DMS53 (cell line): Measurements from ENCODE around the gene ACOXL.

Experiments used
- DNase-seq: peaks from one replicate; lab custom pipeline; 2025; lab: John Stamatoyannopoulos, UW

The ACOXL gene

DNA sequence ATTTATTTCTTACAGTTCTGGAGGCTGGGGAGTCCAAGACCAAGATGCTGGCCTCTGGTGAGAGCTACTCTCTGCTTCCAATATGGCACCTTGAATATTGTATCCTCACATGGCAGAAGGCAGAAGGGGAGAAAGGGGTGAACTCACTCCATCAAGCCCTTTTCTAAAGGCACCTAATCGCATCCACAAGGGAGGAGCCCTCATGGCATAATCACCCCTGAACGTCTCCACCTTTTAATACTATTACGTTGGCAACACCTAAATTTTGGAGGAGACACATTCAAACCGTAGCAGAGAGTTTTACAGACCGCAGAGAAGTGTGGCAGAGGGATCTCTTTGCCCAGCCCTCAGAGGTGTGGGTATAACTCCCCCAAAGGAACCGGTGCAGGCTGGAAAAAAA is 245.8 kb downstream of the ACOXL start:
- DNase-seq, result no peak

DNA sequence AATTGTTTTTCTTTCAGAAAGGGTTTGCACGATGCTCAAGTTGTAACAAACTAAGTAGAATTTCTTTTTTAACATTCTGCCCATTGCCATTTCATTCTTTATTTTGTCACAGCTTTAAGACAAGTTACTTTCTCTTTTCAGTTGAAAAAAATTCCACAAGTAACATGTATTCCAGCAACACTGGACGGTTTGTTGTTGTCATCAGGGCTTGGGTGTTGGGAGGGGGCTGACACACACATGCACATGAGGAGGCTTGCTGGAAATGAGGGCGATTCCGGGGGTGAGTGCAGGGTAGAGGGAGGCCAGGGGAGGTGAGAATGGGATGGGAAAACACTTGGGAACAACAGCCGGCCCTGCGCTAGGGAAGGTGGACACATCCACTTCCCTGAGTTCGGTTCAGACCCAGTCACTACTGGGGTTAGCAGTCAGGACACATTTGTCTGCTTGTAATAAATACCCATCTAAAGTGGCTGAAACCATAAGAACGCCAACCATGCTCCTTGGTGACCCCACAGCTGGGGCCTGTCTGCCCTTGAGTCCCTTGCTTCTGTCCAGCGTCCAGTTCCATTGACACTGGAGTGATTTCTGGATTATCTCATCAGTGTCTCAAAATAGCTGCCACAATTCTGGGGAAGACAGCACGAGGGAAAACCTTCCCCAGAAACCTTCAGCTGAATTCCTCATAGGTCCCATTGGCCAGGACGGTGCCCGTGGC is 246.5 kb downstream of the ACOXL start:
- no peak for DNase-seq

DNA sequence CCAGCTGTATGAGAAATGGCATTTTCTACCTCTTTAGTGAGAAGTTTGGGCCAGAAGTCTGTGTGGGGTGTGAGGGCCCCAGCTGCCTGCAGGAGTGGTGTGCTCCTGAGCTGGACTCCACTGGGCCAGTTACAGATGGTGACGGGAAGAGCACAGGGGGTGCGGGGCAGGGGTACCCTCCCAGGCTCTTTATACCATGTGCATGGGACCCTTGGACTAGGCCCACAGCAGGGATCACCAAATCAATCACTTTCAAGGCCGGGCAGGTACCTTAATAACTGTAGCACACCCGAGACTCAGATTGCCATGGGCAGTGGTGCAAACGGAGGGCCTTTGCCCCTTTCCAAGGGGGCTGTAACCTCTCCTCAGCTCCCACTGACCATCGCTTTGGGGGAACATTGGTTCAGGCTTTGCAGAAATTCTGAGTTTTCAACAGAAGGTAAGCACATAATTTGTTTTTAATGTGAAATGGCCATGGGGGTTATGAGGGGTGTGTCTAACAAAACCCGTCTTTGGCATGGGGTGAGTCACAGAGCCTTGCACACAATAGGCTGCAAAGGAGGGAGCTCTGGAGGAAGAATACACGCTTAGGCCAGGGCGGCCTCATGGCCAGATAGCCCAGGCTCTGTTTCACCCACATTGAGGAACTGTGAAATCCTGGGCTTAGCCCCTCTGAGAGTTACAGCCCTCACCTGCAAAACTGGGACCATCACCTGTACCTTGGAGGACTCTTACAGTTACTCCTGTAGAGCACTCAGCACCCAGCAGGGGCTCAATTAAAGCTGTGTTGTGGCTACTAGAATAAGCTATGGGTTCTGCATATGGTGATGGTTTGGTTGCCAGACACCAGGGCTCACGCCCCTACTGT is 247.3 kb downstream of the ACOXL start:
- no peak for DNase-seq

DNA sequence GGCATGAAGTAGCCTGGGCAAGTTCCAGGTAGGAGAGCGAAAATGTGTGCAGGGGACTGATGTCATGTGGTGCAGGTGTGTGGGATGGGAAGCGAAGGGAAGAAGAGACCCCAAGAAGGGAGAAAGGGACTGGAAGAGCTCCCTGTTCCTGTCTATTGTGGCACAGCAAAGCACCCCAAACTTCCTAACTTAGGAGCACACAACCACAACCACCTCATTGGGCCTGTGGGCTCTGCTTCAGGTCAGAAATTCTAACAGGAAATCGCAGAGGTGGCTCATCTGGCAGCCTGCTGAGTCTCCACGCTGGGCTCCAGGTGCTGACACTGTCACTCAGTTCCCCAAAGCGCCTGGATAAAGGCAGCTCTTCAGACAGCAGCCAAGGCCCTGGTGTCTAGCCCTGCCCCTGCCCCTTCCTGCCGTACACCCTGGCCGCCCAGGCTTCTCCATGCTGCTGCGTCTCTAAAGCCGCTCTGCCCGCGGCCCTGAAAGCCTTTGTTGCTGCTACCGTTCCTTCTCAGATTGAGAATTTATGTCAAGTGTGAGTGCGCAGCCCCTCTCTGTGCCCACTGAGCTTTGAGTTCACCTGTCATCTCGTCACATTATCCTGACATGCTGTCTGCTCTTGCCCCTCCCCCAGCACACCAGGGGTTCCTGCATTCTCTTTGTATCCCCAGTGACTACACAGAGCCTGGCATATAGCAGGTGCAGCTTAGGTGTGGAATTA is 248.1 kb downstream of the ACOXL start:
- DNase-seq, result peak; percentile 21

DNA sequence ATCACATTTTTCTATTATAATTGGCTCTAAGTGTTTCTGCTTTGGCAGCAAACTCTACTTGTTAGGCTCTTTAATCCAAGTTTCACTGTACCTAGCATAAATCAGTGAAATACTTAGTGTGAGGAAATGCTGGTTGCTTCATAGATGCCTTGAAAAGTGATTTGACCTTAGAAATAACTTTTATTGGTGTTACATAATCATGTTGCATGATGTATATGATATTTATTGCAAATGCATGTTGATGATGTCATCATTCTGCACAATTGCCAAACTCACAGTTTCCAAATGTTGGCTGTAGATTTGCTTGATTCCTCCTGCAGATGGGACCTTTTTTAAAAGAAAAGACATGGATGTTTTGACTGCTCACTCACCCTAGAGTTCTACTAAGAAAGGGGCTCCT is 250.8 kb downstream of the ACOXL start:
- DNase-seq, result no peak

DNA sequence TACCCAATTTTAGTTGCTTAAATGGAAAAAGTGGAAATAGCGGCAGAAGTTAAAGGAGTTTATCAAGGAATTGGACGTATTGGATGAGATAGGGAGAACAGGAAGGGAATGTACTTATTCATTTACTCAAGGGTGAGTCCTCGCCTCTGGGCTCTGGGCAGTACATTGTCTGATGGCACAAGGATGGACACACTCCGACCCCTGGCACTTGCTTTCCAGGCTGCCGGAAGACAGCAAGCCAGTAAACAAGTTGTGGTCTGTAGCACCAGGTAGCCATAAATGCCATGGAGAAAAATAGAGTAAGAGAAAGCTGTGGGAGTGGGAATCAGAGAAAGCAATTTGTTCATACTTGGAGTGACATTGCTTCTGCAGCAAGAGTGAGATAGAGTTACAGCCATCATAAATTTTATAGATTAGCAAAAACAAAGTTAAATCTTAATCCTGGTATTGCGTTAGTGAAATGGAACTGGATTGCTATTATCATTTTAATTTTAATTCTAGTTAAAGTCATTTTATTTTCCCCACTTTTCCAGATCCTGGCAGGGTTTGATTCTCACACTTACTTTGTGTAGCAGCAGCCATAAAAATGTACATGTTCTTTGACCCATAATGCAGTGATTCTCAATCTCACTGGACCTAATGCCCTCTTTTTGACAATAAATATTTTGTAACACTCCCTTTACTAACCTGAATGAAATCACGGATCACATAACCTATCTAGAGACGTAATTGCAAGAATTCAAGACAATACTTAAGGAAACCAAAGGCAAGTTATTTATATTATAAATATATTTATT is 252.5 kb downstream of the ACOXL start:
- DNase-seq, result no peak

DNA sequence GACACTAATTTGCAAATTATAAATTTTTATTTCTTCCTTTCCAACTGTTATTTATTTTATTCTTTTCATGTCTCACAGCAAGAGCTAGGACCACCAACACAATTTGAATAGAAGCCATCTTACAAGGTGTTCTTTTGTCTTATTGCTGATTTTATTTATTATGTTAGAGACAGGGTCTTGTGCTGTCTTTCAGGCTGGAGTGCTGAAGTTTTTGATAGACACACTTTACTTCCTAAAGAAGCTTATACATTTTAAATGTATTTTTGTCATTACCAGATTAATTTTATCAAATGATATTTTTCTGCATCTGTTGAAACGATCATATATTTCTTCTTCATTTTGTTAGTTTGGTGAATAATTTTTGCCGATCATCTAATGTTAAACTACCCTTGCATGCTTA is 258.1 kb downstream of the ACOXL start:
- DNase-seq, result no peak

DNA sequence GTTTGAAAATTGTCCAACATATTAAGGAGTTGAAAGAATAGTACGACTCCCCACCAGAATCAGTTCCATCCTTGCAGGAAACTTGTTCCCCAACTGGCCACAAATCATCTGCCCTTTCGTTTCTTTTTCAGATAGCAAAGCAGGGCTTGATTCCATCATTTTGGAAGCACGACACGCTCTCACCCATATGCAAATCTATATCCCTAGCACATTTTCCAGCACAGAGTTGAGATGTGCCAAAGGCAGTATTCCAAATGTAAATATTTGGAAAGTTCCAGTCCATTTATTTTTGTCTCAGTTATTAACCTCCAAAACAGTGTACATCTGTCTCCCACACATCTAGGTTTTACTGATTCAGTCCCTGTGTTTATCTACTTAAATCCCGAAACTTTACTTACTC is 259.5 kb downstream of the ACOXL start:
- DNase-seq, result peak; percentile 80

DNA sequence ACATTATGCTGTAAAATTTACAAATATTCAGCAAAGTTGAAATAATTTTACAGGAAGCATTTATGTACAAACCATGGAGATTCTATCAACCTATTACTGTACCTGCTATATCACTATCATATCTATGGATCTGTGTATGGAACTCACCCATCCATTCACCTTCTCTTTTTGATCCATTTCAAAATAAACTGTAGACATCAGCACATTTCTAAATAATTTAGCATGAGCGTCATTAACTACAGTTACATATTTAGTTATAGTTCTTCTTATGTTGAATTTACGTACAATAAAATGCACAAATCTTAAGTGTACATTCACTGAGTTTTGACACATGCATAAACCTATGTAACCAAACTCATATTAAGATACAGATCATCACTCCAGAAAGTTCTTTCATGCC is 260.5 kb downstream of the ACOXL start:
- no peak for DNase-seq

DNA sequence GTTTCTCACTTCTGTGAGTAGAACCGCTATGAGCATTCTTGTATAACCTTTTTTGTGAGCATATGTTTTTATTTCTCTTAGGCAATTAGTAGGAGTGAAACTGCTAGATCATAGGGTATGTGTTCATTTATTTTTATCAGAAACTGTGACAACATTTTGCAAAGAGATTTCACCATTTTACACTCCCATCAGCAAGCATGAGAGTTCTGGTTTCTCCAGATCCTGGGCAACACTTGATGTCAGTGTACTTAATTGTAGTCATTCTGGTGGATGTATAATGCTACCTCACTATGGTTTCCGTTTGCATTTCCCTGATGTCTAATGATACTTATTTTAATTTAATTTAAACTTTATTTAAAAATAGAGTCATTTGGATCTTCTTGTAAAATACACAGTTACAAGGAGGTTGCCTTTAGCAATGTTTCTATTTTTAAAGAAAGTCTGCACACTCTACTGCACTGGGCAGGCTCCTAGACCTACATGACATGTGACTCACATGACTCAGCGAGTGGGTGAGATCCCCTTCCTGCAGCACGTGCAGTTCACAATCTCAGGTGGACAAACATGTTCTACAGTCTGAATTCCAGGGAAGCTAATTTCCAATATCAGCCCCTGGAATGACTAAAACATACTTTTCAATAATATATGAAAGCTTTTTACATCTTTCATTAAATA is 261.3 kb downstream of the ACOXL start:
- peak; percentile 87 for DNase-seq

DNA sequence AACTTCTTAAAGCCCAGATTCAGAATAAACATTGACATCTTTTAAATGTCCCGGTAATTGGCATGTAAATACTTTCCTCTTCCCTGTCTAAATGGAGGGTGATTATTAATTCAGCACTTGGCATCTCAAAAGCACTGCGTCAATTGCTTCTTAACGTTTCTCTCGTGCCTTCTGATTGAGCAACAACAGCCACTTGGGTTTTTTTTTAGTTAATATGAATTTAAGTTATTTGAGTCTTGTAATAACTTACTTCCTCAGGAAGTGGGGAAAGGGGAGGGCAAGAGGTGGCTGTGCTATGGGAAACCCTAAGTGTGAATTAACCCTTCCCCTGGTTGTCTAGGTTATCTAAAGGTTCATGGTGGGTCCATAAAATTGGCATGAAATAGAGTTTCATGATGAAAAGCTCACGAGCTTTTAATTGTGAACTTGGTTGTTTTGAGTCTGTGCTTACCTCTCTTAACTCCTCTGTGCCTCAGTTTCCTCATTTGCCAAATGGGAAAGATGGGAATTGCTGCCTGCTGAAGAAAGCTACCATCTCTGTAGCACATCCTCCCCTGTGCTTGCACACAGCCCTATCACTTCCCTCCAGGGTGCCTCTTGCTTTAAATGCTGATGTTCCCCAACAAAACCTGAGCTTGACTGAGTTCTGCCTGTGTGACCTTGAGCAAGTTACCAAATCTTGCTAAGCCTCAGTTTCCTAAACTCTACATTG is 262.0 kb downstream of the ACOXL start:
- peak; percentile 52 for DNase-seq

DNA sequence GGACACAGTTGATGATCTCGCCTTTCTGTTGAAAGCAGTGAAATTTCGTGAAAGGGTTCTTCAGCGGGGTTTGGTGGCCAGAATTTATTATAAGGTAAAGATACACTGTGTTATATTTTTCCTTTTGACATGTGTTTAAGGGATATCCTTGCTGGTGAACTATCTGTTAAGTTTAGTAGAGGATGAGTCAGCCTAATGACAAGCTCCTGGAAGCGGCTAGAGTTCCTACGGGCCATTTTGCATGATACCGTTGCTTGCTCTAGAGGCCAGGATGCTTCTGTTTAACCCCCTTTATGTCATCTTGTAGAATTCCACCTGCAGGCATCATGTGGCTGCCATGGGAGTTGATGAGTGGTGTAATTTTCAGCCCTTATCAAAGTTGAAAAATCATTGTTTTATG is 263.5 kb downstream of the ACOXL start:
- no peak for DNase-seq

DNA sequence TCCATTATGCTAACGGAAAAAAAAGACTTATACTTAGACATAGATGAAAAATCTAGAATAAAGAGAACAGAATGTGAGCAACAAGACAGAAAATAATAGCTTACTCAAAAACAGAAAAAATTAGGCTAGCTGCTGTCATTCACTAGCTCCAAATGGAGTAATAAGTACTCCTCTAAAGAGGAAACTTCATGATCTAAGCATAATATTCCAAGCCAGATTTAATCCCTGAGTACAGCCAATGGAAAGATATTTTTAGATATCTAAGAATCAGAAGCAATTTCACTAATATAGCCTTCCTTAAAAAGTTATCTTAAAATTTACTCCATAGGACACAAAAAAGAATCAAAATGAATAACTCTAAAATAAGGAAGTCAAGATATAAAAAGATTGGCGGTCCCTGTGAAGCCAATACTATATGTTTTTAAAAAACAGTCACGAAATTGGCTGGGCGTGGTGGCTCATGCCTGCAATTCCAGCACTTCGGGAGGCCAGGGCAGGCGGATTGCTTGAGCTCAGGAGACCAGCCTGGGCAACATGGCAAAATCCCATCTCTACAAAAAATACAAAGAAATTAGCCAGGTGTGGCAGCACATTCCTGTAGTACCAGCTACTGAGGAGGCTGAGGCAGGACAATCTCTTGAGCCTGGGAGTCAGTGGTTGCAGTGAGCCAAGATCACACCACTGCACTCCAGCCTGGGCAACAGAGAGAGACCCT is 265.1 kb downstream of the ACOXL start:
- DNase-seq, result no peak

DNA sequence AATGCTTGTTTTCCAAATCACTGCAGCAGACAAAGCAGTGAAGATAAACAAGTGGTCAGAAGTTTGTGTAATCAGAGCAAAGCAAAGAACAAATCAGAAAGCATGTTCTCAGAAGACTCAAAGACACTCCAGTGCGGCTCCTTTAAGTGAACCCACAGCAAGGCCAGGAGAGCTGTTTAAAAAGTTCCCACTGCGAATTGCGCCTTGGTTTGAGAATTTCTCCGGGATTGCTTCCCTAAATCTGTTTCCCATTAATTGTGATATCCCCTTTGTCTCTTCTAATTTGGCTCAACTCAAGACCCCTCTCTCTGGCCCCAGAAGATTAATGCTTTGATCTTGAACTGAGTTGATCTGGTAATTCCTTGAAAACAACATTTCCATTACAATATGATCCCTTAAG is 265.9 kb downstream of the ACOXL start:
- DNase-seq, result no peak

DNA sequence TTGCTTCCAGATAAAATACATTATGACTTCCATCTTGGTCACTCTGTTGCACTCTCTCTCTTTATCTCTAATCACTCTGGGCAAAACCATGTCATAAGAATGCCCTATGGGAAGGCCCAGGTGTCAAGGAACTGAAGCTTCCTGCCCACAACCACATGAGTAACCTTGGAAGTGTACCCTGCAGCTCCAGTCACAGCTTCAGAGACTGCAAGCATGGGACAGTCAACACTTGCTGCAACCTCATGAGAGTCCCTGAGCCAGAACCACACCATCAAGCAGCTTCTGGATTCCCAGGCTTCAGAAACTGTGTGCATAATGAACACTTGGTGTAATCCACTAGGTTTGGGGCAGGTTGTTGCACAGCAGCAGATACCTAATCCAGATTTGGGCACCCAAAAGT is 267.3 kb downstream of the ACOXL start:
- DNase-seq, result no peak

DNA sequence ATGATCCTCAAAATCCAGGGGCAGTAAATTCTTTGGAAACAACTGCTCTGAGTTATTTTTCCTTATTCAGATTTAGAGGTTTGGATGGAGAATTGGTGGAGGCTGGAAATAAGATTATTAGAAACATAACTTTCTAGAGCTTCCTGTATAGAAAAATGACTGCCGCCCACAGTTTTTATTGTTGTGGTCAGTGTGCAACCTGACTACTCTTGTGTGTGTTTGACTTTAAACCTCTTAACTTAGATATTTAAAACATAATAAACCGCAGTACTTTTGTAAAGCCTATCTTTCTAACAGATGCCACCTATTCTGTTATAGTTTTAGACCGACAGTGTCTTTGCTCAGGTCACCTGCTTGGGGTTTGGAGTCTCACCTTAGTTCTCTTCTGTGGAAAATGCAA is 272.9 kb downstream of the ACOXL start:
- no peak for DNase-seq

DNA sequence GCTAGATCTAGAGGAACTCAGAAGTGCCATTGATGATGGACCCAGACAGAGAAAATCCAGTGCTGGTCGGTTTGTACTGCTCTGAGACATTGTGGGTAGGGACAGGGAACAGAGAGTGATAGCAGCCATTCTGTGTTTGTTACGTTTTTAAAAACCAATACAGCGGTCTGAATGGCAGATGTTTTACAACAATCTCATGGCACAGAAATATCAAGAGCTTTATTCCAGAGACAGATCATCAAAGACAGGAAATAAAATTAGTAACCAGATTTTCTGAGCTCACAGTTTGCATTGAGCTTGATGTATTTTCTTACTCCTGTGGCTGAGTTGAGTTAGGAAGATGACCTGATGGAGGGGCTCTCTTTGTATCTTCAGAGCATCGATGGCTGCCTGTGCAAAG is 273.4 kb downstream of the ACOXL start:
- DNase-seq, result no peak

DNA sequence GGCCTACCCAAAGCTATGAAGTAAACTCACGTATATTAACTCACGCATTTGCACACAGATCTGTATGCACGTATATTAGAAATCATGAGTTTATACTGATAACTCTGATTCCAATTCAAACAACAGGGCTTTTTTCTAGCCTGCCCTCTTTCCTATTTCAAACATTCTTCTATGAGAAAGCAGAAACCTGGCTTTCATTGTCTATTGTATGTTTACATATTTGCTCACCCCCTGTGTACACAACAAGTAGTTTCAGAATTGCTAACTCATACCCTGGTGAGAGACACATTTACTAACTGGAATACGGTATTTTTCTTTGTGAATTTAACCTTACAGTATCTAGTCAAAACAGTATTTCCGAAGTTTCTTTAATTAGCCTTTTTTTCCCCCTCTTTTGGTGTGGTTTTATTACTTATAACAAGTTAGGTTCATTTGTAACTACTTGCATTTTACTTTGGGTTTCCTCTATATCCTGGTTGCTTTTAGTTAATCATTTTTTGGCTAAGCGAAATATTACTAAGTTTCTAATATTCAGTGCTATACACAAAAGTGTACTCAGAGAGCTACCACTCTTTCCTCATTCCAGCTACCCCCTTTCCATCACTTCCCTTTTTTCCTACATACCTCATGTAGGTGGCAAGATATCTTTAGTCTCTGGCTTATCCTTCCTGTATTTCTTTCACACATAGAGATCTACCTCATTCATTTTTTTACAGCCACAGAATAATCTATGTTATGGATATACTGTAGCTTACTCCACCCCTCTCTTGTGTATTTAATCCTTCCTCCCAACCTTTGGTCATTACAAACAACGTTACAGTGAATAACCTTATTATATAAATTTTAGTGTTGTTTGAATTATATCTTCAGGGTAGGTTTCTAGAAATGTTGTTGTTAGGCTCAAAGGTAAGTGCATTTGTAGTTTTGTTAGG is 275.6 kb downstream of the ACOXL start:
- DNase-seq, result peak; percentile 90

DNA sequence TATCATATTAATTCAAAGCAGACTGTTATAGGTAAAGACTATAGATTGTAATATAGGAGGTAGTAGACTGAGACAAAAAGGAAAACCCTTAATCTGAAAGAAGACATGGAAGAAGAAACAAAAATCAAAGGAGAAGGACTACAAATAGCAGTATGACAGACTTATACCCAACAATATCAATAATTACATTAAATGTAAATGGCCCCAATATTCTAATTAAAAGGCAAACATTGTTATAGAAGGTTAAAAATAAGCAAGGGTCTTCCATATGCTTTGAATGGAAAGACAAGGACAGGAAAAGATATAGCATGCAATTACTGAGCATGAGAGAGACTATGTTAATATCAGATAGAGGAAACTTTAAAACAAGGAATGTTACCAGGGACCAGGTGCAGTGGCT is 278.8 kb downstream of the ACOXL start:
- DNase-seq, result no peak
